ENCODE measurements around the gene MAPK7. TPM values are rescaled to one million over a fixed set of nuclear protein-coding genes. Genes with fewer than 3 reads are reported as not detected.

MAPK7 gene
- polyA plus RNA-seq (2011; rRNA removed) (7.2 and 10.4 TPM in 2 replicates), polyA plus RNA-seq (2017; fragmentation: RNase III; extraction: RNeasy Plus Mini Kit Qiagen cat#74134 plus additional on column Dnase treatment) (20.1 to 25.8 TPM (median 23.3 TPM) in 3 replicates), polyA minus RNA-seq (2011; rRNA and poly(A)+ RNA removed) (32.7 and 43.8 TPM in 2 replicates)
- polyA plus RNA-seq (2012; cell fraction: cytosol; rRNA removed) = 23.8 and 28.0 TPM in 2 replicates
- polyA plus RNA-seq (2012; cell fraction: nucleus; rRNA removed) = 37.5 and 53.0 TPM in 2 replicates

- ChIA-PET POLR2A (interaction anchor here (0.9 to 2.2 kb wide), 21 partner anchors 9 to 489 kb away, joined by 3 to 45 read pairs (median 5); partner anchors contain the start of genes ALDH3A1, ALDH3A2, B9D1 and MFAP4), CTCF (interaction anchor here (0.6 to 12.3 kb wide), 13 partner anchors 9 to 393 kb away, joined by 3 to 148 read pairs (median 3); partner anchors contain the start of gene B9D1)
- DNase-seq (ENCODE audit: low read depth in 1 of 2, low spot score in 1 of 2) (no peak), ATAC-seq (peak; percentile 14 to 27), FAIRE-seq (no peak)
- Histone ChIP-seq H3K4me1 (peaks cover 16% of the 10 kb centered on the region), H3K4me2 (peak within 1 kb of the TSS; percentile 96), H3K27ac (peak within 1 kb of the TSS; percentile 91 to 92), H3K4me3 (peak within 1 kb of the TSS; percentile 80), H3K9me3 (no peaks in the 10 kb centered on the region)
- 19% methylated on average over 43 of the region's 69 CpGs for WGBS (ENCODE audit: missing lambda C conversion rate)
- TF ChIP-seq PHF8 (IDR thresholded peaks at IDR 0.05; ENCODE audit: borderline replicate concordance, low read depth) (peak; percentile 67; the same call in 1 of the 2 replicates), MAX (IDR thresholded peaks at IDR 0.05) (0 out of 2 replicates have a peak, but pooled peaks have one; percentile 16), MAZ (IDR thresholded peaks at IDR 0.05; ENCODE audit: borderline replicate concordance, low read depth, low read length) (no peak), ZNF302 (CRISPR knock-in tag; IDR thresholded peaks at IDR 0.05) (no peak), POLR2A (IDR thresholded peaks at IDR 0.05; ENCODE audit: low read length) (peak; percentile 13; the same call in 1 of the 2 replicates), HEYL (CRISPR knock-in tag; IDR thresholded peaks at IDR 0.05) (no peak), TP53 (CRISPR knock-in tag; IDR thresholded peaks at IDR 0.05) (no peak), HOXA7 (CRISPR knock-in tag; IDR thresholded peaks at IDR 0.05) (no peak), FOXS1 (CRISPR knock-in tag; IDR thresholded peaks at IDR 0.05) (0 out of 2 replicates have a peak, but pooled peaks have one; percentile 21)
These were observed at the start of gene MAPK7 for GRCh38 chr17:19378416-19379360. Gene MAPK7, plus strand, starts transcription at chr17:19378498. Its CDS starts 403 bp downstream, at chr17:19378901.

GRCh38 chr17:19329136-19329535 lies 49.2 kb upstream of the MAPK7 start:
- H3K4me3 ChIP-seq = no peak overlapping the region
- CTCF ChIA-PET = interaction anchor here (0.9 to 3.2 kb wide), 9 partner anchors 9 to 118 kb away, joined by 3 to 17 read pairs (median 5); partner anchors contain the start of gene B9D1
- POLR2A ChIA-PET = no interaction called here
- ATAC-seq = no peak
- no peak for DNase-seq (ENCODE audit: low read depth in 1 of 2, low spot score in 1 of 2)
- H3K4me1 ChIP-seq = peaks cover 23% of the 10 kb centered on the region
- TF ChIP-seq NR3C1 (IDR thresholded peaks at IDR 0.05) (no peak), ATOH8 (CRISPR knock-in tag; IDR thresholded peaks at IDR 0.05; ENCODE audit: low read depth) (no peak), ZC3H11A (IDR thresholded peaks at IDR 0.05) (no peak), SREBF2 (IDR thresholded peaks at IDR 0.05) (no peak), HOXB13 (CRISPR knock-in tag; IDR thresholded peaks at IDR 0.05; ENCODE audit: low read depth) (no peak), GATA3 (IDR thresholded peaks at IDR 0.05; ENCODE audit: borderline replicate concordance) (no peak)
- 96% methylated on average over 2 of the region's 2 CpGs for WGBS (ENCODE audit: missing lambda C conversion rate)
- H3K4me2 ChIP-seq = no peak overlapping the region
- H3K27ac ChIP-seq = peak overlapping the region in 1 of 2 experiments; percentile 3; a peak in 2 of 6 replicates
- peaks cover 9% of the 10 kb centered on the region; the same call in 2 of the 3 replicates for H3K9me3 ChIP-seq
- no peak for FAIRE-seq

GRCh38 chr17:19329839-19330238 lies 48.5 kb upstream of the MAPK7 start:
- no peak overlapping the region for H3K4me2 ChIP-seq
- DNase-seq (ENCODE audit: low read depth in 1 of 2, low spot score in 1 of 2) = no peak
- H3K9me3 ChIP-seq = peaks cover 9% of the 10 kb centered on the region; the same call in 2 of the 3 replicates
- ChIA-PET POLR2A (no interaction called here), CTCF (interaction anchor here (0.9 to 2.5 kb wide), 5 partner anchors 8 to 117 kb away, joined by 3 to 5 read pairs (median 5); partner anchors contain the start of gene B9D1)
- ATAC-seq = no peak
- H3K27ac ChIP-seq = peak overlapping the region in 1 of 2 experiments; percentile 17; a peak in 1 of 6 replicates
- FAIRE-seq = no peak
- H3K4me3 ChIP-seq = no peak overlapping the region
- peaks cover 23% of the 10 kb centered on the region for H3K4me1 ChIP-seq
- WGBS (ENCODE audit: missing lambda C conversion rate) = 85% methylated on average over 2 of the region's 2 CpGs
- TF ChIP-seq ZC3H11A (IDR thresholded peaks at IDR 0.05) (no peak), REST (IDR thresholded peaks at IDR 0.05) (no peak), FOXS1 (CRISPR knock-in tag; IDR thresholded peaks at IDR 0.05) (no peak), ZFP36 (IDR thresholded peaks at IDR 0.05; ENCODE audit: borderline replicate concordance, partially characterized antibody) (no peak), RNF2 (IDR thresholded peaks at IDR 0.05; ENCODE audit: borderline replicate concordance, low read depth) (no peak), NFE2L2 (conservative IDR thresholded peaks at IDR 0.05; ENCODE audit: low read length) (no peak), CTCF (IDR thresholded peaks at IDR 0.05) (no peak), FOSL2 (IDR thresholded peaks at IDR 0.05) (no peak), FOSL2 (CRISPR knock-in tag; IDR thresholded peaks at IDR 0.05) (no peak), SMC3 (IDR thresholded peaks at IDR 0.05) (no peak), HOXB5 (CRISPR knock-in tag; IDR thresholded peaks at IDR 0.05) (no peak)
